ENCODE results near the gene SCRN1.

The SCRN1 gene

DNA sequence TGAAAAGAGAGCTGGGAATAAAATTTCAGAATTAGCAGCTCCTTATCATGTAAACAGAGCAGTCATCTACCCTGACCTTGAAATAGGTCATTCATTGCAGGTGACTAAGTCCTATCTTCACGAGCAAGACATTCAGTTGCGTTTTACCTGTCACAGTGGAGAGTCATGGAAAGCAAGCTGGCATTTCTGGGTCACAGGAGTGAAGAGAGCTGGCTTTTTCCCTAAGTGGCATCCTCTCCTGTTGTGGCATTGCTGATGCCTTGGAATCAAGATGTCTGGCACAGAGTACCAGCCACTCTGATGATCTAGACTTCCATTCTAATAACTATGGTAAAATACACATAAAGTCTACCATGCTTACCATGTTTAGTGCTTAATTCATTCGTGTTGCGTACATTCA is 70.8 kb downstream of the SCRN1 start:
- no peaks in the 10 kb centered on the region for H3K27me3 ChIP-seq (ENCODE audit: insufficient read depth, poor library complexity, severe bottlenecking)
- TF ChIP-seq POLR2AphosphoS5 (IDR thresholded peaks at IDR 0.05; ENCODE audit: low read depth) = no peak
- TF ChIP-seq, protein P1, sequence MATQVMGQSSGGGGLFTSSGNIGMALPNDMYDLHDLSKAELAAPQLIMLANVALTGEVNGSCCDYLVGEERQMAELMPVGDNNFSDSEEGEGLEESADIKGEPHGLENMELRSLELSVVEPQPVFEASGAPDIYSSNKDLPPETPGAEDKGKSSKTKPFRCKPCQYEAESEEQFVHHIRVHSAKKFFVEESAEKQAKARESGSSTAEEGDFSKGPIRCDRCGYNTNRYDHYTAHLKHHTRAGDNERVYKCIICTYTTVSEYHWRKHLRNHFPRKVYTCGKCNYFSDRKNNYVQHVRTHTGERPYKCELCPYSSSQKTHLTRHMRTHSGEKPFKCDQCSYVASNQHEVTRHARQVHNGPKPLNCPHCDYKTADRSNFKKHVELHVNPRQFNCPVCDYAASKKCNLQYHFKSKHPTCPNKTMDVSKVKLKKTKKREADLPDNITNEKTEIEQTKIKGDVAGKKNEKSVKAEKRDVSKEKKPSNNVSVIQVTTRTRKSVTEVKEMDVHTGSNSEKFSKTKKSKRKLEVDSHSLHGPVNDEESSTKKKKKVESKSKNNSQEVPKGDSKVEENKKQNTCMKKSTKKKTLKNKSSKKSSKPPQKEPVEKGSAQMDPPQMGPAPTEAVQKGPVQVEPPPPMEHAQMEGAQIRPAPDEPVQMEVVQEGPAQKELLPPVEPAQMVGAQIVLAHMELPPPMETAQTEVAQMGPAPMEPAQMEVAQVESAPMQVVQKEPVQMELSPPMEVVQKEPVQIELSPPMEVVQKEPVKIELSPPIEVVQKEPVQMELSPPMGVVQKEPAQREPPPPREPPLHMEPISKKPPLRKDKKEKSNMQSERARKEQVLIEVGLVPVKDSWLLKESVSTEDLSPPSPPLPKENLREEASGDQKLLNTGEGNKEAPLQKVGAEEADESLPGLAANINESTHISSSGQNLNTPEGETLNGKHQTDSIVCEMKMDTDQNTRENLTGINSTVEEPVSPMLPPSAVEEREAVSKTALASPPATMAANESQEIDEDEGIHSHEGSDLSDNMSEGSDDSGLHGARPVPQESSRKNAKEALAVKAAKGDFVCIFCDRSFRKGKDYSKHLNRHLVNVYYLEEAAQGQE (IDR thresholded peaks at IDR 0.05; ENCODE audit: insufficient replicate concordance, low read depth) = no peak
- TF ChIP-seq, protein P2, sequence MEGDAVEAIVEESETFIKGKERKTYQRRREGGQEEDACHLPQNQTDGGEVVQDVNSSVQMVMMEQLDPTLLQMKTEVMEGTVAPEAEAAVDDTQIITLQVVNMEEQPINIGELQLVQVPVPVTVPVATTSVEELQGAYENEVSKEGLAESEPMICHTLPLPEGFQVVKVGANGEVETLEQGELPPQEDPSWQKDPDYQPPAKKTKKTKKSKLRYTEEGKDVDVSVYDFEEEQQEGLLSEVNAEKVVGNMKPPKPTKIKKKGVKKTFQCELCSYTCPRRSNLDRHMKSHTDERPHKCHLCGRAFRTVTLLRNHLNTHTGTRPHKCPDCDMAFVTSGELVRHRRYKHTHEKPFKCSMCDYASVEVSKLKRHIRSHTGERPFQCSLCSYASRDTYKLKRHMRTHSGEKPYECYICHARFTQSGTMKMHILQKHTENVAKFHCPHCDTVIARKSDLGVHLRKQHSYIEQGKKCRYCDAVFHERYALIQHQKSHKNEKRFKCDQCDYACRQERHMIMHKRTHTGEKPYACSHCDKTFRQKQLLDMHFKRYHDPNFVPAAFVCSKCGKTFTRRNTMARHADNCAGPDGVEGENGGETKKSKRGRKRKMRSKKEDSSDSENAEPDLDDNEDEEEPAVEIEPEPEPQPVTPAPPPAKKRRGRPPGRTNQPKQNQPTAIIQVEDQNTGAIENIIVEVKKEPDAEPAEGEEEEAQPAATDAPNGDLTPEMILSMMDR (IDR thresholded peaks at IDR 0.05; ENCODE audit: insufficient read depth, low read length) = no peak
- TF ChIP-seq SPI1 (IDR thresholded peaks at IDR 0.05; ENCODE audit: borderline replicate concordance, low read depth) = no peak
- TF ChIP-seq GABPA (IDR thresholded peaks at IDR 0.05; ENCODE audit: low read depth) = no peak
- H3K27ac ChIP-seq (replicated peaks) = no peak overlapping the region
- no peak overlapping the region for H3K4me3 ChIP-seq (replicated peaks; ENCODE audit: insufficient read depth, low read length)
- no peak for DNase-seq (ENCODE audit: low read depth in 1 of 2, low spot score in 1 of 2)

- Histone ChIP-seq H3K4me3 (replicated peaks; ENCODE audit: insufficient read depth, low read length) (no peak overlapping the region), H3K27ac (replicated peaks) (no peak overlapping the region), H3K27me3 (ENCODE audit: insufficient read depth, poor library complexity, severe bottlenecking) (no peaks in the 10 kb centered on the region)
- no peak for DNase-seq (ENCODE audit: low read depth in 1 of 2, low spot score in 1 of 2)
- TF ChIP-seq, protein P1 (IDR thresholded peaks at IDR 0.05; ENCODE audit: insufficient replicate concordance, low read depth) = no peak
- no peak for TF ChIP-seq POLR2AphosphoS5 (IDR thresholded peaks at IDR 0.05; ENCODE audit: low read depth)
- TF ChIP-seq, protein P2 (IDR thresholded peaks at IDR 0.05; ENCODE audit: insufficient read depth, low read length) = no peak
- no peak for TF ChIP-seq SPI1 (IDR thresholded peaks at IDR 0.05; ENCODE audit: borderline replicate concordance, low read depth)
- no peak for TF ChIP-seq GABPA (IDR thresholded peaks at IDR 0.05; ENCODE audit: low read depth)
Measured at GRCh38 chr7:29917641-29918040, 72.0 kb downstream of the SCRN1 start.

DNA sequence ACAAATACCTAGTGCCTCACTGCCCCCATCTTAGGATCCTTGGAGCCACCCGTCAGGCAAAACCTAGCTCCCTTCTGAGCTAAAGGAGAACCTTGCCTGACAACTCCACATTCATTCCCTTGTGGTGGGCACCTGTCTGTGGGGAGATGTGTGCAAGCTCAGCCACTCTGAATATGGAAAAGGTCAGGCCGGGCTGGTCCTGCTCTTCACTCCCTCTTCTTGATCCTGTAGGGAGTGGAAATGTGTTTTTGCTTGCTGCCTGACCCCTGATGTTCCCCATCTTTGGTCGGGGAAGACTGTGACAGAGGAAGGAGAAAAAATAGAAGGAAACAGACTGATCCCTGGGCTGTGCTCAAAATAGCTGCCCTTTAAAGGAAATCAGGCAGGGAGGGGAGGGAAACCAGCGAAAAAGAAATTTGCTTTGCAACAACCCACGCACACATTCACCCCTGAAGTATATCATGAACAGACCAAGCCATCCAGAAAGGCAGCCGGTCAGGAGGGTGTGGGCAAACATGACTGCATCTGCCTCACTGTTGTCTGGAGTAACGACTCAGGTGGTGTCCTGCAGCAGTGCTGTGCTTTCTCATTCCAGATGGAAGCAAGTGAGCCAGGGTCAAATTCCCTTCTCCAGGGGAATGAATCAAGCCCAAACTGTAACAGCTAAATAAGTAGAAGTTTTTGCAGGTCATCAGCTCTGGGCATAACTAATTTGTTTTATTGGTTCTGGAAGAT is 74.0 kb downstream of the SCRN1 start:
- Histone ChIP-seq H3K4me3 (replicated peaks; ENCODE audit: insufficient read depth, low read length) (no peak overlapping the region), H3K27me3 (ENCODE audit: insufficient read depth, poor library complexity, severe bottlenecking) (no peaks in the 10 kb centered on the region), H3K27ac (replicated peaks) (no peak overlapping the region)
- TF ChIP-seq, protein P2 (IDR thresholded peaks at IDR 0.05; ENCODE audit: insufficient read depth, low read length) = no peak
- TF ChIP-seq, protein P1 (IDR thresholded peaks at IDR 0.05; ENCODE audit: insufficient replicate concordance, low read depth) = no peak
- TF ChIP-seq GABPA (IDR thresholded peaks at IDR 0.05; ENCODE audit: low read depth) (no peak), SPI1 (IDR thresholded peaks at IDR 0.05; ENCODE audit: borderline replicate concordance, low read depth) (no peak), POLR2AphosphoS5 (IDR thresholded peaks at IDR 0.05; ENCODE audit: low read depth) (no peak)
- DNase-seq (ENCODE audit: low read depth in 1 of 2, low spot score in 1 of 2) = no peak
